NK-92 (cell line): ENCODE measurements around the gene POLG2.
"Not testable (repeated sequence)": the region's sequence is repeated elsewhere in the genome, so short reads cannot be mapped to it uniquely, and the experiment has no call there.

Experiments used
- DNase-seq: peaks from one replicate; lab custom pipeline; 2025; ENCODE audit not compliant: unreplicated experiment; lab: John Stamatoyannopoulos, UW

The POLG2 gene

DNA sequence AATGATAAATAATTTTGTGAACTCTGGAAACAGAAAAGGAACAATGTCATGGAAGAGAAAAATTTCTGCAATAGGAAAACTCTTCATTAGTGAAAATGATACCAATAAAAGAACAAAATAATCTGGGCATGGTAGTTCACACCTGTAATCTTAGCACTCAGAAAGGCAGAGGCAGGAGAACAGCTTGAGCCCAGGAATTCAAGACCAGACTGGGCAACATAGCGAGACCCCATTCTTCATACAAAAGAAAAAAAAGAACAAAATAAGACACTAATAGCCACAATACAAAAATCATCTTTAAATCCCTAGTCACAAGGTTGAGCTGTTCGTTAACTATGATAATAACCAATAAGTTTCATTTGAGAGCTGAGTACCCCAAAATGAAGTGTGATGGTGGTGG is 8.6 kb downstream of the POLG2 start:
- DNase-seq, result no peak

DNA sequence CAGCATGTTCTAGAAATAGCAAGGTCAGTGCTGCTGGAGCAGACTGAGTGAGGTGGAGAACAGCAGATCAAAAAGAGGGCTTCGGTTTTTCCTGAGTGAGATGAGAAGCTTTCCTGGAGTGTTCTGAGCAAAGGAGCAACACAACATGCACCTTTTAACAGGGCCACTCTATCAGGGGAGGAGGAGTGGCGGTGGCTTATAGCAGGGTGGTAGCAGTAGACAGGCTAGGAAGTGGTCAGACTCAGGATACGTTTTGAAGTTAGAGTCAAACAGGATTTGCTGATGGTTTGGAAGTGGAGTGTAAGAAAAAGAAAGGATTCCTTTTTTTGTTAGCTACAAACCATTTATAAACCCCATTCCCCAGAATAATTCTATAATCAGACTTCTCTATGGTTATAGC is 12.5 kb downstream of the POLG2 start:
- DNase-seq, result no peak

DNA sequence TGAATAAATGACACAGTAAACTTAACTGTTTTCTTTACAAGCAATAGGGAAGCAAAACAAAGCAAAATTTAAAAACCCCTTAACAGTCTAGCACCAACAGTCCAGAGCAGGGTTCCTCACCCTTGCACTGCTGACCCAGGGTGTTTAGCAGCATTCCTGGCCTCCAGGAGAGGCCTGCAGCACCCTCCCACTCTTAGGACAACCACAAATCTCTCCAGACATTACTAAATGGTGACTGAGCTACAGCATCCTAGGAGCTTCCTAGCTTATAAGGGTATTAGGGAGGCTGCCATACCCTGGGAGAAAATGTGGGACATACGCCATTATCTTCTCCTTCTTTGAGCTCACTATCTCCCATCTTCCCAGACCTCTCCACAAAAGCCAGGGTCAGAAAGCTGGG is 15.9 kb downstream of the POLG2 start:
- DNase-seq, result no peak

DNA sequence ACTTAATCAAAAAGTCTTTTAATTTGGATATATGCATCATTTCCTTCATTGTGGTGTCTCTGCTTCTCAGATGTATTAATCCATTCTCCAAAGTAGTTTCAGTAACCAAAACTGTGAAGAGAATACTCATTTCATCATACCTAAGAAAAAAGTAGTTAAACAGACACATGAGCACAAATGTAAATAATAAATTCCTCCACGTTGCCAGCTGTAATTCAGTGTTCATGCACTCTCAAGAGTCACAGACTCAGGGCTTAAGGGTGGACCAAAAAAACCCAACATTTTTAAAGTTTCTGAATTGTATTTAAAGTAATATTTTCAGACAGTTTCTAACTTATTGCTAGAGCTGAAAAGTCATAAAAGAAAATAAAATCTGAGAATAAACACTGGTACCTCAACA is 19.0 kb downstream of the POLG2 start:
- DNase-seq, result no peak

DNA sequence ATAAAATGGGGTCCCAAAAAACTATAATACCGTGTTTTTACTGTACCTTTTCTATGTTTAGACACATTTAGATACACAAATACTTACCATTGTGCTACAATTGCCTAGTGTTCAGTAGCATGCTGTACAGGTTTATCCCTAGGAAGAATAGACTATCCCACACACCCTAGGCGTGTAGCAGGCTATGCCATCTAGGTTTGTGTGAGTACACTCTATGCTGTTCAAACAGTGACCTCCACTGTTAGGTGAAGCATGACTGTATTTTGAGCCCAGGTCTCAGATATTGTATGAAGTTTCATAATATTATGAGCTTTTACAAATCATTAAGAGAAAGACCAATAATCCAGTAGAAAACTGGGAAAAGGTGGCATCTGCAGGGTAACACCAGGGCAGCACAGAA is 24.3 kb downstream of the POLG2 start:
- no peak for DNase-seq

- DNase-seq, result no peak
Measured at GRCh38 chr17:64471440-64471839, 25.4 kb downstream of the POLG2 start.

DNA sequence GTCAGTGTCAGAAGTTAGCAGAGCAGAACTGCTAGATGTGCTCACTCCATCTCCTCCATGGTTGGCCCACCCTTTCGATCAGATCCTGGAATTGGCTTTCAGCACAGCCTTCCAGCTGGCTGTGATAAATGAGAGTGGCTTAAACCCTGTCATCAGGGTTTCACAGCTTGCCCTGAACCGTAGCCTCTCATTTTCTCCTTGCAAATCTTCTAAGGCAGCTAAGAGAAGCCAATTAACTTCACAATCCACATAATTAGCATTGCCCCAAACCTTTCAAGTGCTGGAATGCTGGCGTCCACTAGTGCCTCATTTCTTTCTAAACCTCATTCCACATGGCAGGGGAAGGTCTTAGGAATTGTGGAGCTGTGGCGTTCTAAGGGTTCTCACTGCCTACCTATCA is 26.2 kb downstream of the POLG2 start:
- DNase-seq, result no peak

DNA sequence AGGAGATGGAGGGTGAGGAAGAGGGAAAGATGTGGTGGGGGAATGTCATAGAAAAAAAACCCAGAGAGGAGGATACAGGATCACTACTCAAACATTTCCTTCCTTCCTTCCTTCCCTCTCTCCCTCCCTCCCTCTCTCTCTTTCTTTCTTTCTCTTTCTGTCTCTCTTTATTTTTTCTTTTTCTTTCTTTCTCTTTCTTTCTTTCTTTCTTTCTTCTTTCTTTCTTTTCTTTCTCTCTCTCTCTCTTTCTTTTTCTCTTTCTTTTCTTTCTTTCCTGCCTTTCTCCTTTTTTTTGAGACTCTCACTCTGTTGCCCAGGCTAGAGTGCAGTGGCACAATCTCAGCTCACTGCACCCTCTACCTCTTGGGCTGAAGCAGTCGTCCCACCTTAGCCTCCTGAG is 30.0 kb downstream of the POLG2 start:
- not testable (repeated sequence) for DNase-seq

DNA sequence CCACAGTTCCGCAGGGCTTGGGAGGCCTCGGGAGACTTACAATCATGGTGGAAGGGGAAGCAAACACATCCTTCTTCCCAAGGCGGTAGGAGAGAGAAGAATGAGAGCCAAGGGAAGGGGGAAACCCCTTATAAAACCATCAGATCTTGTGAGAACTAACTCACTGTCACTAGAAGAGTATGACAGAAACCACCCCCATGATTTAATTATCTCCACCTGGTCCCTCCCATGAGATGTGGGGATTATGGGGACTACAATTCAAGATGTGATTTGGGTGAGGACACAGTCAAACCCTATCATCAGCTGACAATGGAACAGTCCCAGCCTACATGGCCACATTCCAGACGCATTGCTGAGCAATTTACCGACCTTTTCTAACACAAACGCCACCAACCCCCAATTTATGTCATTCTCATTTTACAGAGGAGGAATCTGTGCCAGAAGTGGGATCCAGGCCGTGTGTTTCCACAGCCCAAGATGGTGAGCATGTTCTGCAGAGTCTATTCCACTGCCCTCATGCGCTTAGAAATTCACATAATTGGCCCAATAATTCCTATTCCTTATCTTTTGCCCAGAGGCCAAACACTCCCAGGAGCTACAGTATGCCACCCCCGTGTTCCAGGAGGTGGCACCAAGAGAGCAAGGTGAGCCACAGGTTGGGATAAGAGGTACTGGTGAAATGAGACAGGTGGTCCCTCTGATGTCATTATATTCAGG is 30.7 kb downstream of the POLG2 start:
- no peak for DNase-seq

GRCh38 chr17:64461788-64462187 is 35.1 kb downstream of the POLG2 start:
- DNase-seq, result no peak

DNA sequence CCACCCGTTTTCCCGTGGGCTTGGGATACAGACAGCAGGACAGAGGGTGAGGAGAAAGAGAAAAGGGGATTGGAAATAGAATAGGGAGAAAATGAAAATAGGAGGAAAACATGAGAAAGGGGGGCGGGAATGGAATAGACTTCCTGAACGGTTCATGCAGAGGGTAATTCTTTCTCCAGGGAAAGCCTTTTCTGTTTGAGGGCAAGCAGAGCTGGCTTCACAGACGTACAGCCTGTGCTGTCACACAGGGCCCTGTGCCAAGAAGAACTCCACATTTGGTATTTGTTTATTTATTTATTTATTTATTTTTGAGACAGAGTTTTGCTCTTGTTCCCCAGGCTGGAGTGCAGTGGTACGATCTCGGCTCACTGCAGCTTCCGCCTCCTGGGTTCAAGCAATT is 35.9 kb downstream of the POLG2 start:
- no peak for DNase-seq

DNA sequence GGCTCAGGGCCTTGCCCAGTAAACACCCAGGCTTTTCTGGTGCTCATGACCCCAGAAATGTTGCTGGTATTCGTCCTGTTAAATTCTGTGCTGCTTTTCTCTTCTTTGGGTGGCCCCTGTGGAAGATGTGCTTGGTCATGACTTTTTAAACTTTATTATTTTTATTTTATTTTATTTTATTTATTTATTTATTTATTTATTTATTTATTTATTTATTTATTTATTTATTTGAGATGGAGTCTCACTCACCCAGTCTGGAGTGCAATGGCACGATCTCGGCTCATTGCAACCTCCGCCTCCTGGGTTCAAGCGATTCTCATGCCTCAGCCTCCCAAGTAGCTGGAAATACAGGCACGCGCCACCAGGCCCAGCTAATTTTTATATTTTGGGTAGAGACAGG is 37.0 kb downstream of the POLG2 start:
- DNase-seq, result not testable (repeated sequence)

GRCh38 chr17:64459284-64459747 is 37.5 kb downstream of the POLG2 start:
- DNase-seq, result no peak

DNA sequence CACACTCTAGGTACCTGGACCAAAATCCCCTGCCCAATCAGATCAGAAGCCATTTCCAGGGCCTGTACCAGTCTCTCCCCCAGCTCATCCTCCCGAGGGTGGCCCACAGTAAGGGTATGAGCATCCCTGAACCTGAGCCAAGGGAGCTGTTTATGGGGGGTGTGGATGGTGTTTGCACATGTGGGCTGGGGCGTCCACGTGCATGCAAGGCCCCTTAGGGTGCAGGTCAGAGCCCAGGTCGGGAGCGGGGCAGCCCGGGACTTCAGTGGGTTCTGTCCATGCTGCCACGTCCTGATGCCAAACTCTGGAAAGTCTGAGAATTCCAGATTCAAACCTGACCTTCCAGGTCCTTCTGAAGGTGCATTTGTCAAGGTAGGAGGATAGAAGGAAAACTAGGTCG is 38.1 kb downstream of the POLG2 start:
- no peak for DNase-seq

DNA sequence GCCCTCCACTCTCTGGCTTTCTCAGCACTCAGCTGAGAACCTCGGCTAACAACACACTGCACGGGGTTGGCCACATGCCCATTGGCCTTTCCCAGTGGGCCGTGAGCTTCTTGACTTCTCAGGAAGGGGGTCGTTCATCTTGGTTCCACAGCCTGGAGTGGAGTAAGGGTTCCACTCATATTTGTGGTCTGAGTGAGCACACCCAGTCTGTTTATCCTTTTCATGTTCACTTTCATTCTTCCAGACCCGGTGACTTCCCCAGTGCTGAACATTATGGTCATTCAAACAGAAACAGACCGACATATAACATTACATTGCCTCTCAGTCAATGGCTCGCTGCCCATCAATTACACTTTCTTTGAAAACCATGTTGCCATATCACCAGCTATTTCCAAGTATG is 39.7 kb downstream of the POLG2 start:
- no peak for DNase-seq

- DNase-seq, result no peak
Measured at GRCh38 chr17:64455993-64456885, 40.6 kb downstream of the POLG2 start.

DNA sequence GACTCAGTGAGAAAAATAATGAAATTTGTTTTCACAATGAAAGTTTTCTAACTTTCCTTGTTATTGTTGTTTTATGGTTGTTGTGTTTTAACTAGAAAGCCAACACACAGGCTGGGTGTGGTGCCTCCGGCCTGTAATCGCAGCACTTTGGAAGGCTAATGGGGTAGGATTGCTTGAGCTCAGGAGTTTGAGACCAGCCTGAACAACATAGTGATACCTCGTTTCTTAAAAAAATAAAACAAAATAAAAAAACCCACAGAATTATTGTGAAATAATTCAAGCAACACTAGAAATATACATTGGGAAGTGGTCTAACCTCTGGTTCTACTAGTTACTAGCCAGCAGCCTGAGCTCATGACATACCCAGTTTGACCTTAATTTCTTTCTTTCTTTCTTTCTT is 47.3 kb downstream of the POLG2 start:
- no peak for DNase-seq

DNA sequence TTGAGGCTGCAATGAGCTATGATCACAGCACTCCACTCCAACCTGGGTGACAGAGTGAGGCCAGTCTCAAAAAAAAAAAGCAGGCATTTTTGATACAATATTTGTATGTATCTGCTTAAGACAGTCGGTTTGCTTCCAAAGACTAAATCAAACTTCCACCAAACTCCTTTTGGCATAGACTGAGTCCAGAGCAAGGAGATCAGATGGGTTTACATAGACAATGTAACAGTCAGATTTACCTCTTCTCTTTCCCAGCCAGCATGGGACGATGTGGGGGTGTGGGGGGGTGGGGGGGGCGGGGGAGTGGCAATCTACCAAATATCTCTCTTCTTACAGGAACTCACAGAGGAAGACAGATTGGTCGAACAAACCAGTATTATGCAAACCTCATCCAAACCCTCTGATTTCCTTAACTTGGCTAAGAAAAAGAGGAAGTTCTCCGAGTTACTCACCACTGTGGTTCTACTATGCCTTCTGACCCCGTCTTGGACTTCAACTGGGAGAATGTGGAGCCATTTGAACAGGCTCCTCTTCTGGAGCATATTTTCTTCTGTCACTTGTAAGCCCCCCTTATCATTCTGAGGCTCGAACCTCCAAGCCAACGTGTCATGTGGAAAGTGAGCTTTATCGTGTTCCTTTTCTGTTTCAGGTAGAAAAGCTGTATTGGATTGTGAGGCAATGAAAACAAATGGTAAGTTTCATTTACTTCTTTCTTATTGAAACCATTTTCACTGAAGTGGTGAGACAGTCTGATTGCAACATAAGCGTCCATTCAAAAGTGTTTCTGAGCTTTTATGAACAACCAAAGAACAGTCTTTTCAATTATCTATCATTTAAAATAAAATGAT is 48.0 kb downstream of the POLG2 start, which contains the start of gene MILR1:
MILR1 (plus strand) TSS at position 451 of the 848 bp plus-strand sequence; CDS start at position 505, 54 bp downstream.
- no peak for DNase-seq

- DNase-seq, result no peak
Measured at GRCh38 chr17:64447526-64447925, 49.3 kb downstream of the POLG2 start.

DNA sequence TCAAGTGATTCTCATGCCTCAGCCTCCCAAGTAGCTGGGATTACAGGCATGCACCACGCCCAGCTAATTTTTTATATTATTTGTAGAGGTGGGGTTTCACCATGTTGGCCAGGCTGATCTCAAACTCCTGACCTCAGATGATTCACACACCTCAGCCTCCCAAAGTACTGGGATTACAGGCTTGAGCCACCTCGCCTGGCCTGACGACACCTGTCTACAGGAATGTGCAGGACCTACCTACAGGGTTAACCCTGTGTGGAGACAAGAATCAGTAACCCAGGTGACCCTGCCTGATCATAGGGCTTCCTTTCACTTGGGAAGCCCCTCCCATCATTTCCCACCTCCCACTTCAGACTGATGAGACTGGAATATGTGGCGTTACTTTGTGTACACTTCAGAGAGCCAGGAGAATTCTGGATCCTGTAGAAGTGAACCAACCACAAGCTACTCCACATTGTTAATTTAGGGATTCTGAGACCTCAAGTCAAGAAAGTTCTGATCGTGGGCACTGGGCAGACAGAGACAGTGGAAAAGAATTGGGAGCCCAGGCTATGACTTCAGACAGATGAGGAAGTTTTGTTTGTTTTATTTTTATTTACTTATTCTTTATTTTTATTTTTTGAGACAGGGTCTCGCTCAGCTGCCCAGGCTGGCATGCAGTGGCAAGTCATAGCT is 53.6 kb downstream of the POLG2 start:
- no peak for DNase-seq

- no peak for DNase-seq
Measured at GRCh38 chr17:64442541-64442971, 54.3 kb downstream of the POLG2 start.
